Measurements from ENCODE around the gene EBP.

DNA sequence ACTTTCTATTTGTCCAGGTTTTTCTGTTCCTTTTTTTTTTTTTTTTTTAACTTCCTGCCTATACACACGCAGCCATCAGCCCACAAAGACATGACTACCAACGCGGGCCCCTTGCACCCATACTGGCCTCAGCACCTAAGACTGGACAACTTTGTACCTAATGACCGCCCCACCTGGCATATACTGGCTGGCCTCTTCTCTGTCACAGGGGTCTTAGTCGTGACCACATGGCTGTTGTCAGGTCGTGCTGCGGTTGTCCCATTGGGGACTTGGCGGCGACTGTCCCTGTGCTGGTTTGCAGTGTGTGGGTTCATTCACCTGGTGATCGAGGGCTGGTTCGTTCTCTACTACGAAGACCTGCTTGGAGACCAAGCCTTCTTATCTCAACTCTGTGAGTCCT, 2.1 kb downstream of the EBP start:
- TF ChIP-seq POLR2A (IDR thresholded peaks at IDR 0.05) (no peak), CTCF (IDR thresholded peaks at IDR 0.05) (no peak), POLR2AphosphoS5 (IDR thresholded peaks at IDR 0.05) (no peak)

Measured in stomach (tissue), 4 donors.